ENCODE measurements around the gene KCNIP2. TPM values are rescaled to one million over a fixed set of nuclear protein-coding genes. Genes with fewer than 3 reads are reported as not detected.

KCNIP2 gene
- polyA plus RNA-seq, 1 of the 3 experiments (the other 2 are of a cell fraction): 1.0 TPM

GRCh38 chr10:101803511-101803910 lies 40.1 kb downstream of the KCNIP2 start (continued):
- no peak for TF ChIP-seq RCOR1 (IDR thresholded peaks at IDR 0.05; ENCODE audit: low read length)

DNA sequence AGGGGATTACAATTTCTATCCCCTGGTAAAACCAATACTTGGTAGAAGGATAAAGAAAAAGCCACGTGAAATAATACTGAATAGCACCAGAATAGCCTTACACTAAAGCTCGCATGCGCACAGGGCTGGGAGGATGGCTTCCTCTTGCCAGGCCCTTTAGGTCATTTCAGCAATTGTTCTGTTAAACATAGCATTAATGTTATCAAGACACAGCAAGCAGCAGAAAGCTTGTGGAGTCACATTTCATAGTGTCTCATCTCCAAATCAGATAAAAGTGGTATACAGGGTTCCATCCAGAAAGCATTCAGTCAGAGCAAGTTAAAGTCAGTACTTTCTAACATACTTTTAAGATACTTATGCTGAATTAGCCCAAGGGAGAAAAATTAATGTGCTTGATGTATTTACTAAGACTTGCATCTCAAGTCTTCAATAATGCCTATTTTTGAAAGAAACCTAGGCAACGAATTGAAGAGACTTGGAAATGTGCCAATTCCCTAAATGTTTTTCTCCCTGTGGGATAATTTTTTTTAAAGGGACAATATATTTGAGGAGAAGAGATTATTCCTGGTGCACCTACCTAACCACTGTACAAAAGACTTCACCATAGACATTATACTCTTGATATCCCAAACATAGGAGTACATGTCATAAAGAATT lies 46.1 kb downstream of the KCNIP2 start:
- Histone ChIP-seq H3K79me2 (ENCODE audit: insufficient read depth) (peaks cover 100% of the 10 kb centered on the region), H4K20me1 (ENCODE audit: insufficient read depth) (peaks cover 92% of the 10 kb centered on the region), H3K9ac (no peak overlapping the region), H3K27me3 (ENCODE audit: insufficient read depth) (no peaks in the 10 kb centered on the region), H3K9me2 (no peaks in the 10 kb centered on the region), H3K36me3 (replicated peaks in 1 of 2; ENCODE audit: control insufficient read depth in 1 of 2, insufficient read depth in 2 of 2, low read length in 1 of 2) (peaks cover 80 to 98% of the 10 kb centered on the region in 2 experiments), H3K4me3 (ENCODE audit: low read depth in 2 of 2, low read length in 1 of 2) (no peak overlapping the region), H3K9me3 (no peaks in the 10 kb centered on the region), H2AFZ (ENCODE audit: low read depth) (no peak overlapping the region), H3K4me2 (no peak overlapping the region), H3F3A (replicated peaks; ENCODE audit: insufficient read depth) (peaks cover 57% of the 10 kb centered on the region), H3K27ac (ENCODE audit: low read depth in 2 of 2, low read length in 1 of 2) (peak overlapping the region; percentile 7 to 24; a peak in 2 of 4 replicates), H3K4me1 (ENCODE audit: control insufficient read depth in 1 of 2, insufficient read depth in 2 of 2, low read depth in 1 of 2, low read length in 1 of 2) (peaks cover 0 to 2% of the 10 kb centered on the region in 2 experiments; a peak in 1 of 4 replicates)
- ChIA-PET POLR2A (interaction anchor here (0.6 to 0.7 kb wide), 2 partner anchors 16 to 368 kb away, joined by 3 to 4 read pairs; no protein-coding TSS in a partner anchor), CTCF (interaction anchor here (0.9 to 5.6 kb wide), 2 partner anchors 15 to 195 kb away, joined by 6 to 47 read pairs; partner anchors contain the start of gene NPM3)
- WGBS (ENCODE audit: low lambda C conversion rate): 72% methylated on average over 4 of the region's 4 CpGs
- DNase-seq: no peak
- TF ChIP-seq EZH2phosphoT487 (IDR thresholded peaks at IDR 0.05; ENCODE audit: borderline replicate concordance, low read depth) (no peak), JUND (IDR thresholded peaks at IDR 0.05) (no peak), FOXJ3 (CRISPR knock-in tag; IDR thresholded peaks at IDR 0.05) (no peak), RAD21 (IDR thresholded peaks at IDR 0.05; ENCODE audit: low read length) (no peak), FOXM1 (IDR thresholded peaks at IDR 0.05; ENCODE audit: low read depth) (no peak), NRF1 (IDR thresholded peaks at IDR 0.05; ENCODE audit: low read depth, low read length) (no peak), USF2 (IDR thresholded peaks at IDR 0.05; ENCODE audit: borderline replicate concordance, low read depth, low read length) (no peak), RCOR1 (IDR thresholded peaks at IDR 0.05; ENCODE audit: low read length) (no peak), TCF12 (IDR thresholded peaks at IDR 0.05) (no peak), PBX3 (IDR thresholded peaks at IDR 0.05) (no peak), EP300 (IDR thresholded peaks at IDR 0.05; ENCODE audit: borderline replicate concordance in 1 of 2, low read depth in 1 of 2, low read length in 1 of 2) (no peak), MEF2A (IDR thresholded peaks at IDR 0.05; ENCODE audit: borderline replicate concordance, low read depth) (no peak), RFX5 (IDR thresholded peaks at IDR 0.05; ENCODE audit: low read length) (no peak)
- TF ChIP-seq, protein P1, sequence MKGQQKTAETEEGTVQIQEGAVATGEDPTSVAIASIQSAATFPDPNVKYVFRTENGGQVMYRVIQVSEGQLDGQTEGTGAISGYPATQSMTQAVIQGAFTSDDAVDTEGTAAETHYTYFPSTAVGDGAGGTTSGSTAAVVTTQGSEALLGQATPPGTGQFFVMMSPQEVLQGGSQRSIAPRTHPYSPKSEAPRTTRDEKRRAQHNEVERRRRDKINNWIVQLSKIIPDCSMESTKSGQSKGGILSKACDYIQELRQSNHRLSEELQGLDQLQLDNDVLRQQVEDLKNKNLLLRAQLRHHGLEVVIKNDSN (IDR thresholded peaks at IDR 0.05; ENCODE audit: borderline replicate concordance, low read depth): no peak
- TF ChIP-seq, protein P2, sequence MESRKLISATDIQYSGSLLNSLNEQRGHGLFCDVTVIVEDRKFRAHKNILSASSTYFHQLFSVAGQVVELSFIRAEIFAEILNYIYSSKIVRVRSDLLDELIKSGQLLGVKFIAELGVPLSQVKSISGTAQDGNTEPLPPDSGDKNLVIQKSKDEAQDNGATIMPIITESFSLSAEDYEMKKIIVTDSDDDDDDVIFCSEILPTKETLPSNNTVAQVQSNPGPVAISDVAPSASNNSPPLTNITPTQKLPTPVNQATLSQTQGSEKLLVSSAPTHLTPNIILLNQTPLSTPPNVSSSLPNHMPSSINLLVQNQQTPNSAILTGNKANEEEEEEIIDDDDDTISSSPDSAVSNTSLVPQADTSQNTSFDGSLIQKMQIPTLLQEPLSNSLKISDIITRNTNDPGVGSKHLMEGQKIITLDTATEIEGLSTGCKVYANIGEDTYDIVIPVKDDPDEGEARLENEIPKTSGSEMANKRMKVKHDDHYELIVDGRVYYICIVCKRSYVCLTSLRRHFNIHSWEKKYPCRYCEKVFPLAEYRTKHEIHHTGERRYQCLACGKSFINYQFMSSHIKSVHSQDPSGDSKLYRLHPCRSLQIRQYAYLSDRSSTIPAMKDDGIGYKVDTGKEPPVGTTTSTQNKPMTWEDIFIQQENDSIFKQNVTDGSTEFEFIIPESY (IDR thresholded peaks at IDR 0.05; ENCODE audit: borderline replicate concordance, low read depth): no peak
